Heart left ventricle (tissue), 13 donors: ENCODE results near the gene HOXC5.

ENCODE experiments used
- POLR2A ChIP-seq, 2 donors: fragments of 450-650 bp; IDR thresholded peaks; one replicate each; pipeline ENCODE4 v1.6.1; 2017; ENCODE audit warnings: antibody characterized with exemption in 2 of 2, mild to moderate bottlenecking in 2 of 2, moderate library complexity in 2 of 2
- TF ChIP-seq, protein P1 (sequence below), 12 donors: fragments of 200-600 bp; sonication (generic) in 4 of 12; IDR thresholded peaks; one replicate each; pipeline versions ENCODE4 v1.5.0 to v1.8.0; 2018 to 2022; ENCODE audit warnings: antibody characterized with exemption in 12 of 12, mild to moderate bottlenecking in 5 of 12
- donor health status: ischemic (EF 13 %, LVEDD 7.1; RV severe dilation, severe dysfunction).
- donor health status: DM: no; HTN: yes; CAD: no.
- donor health status: DM: no; HTN: no; CAD: no.
- donor health status: ischemic (EF 25% LVEDD 6.9; RV normal size, moderate dysfunction).
- donor health status: ischemic (EF 25% LVEDD 5.7; RV mildly dilated, moderate dysfunction).
- donor health status: ischemic (EF 35%, LVEDD 5.7; RV mildly dilated, moderate dysfunction).
- donor health status: nonischemic (EF 11% LVEDD 7.7; RV severe dilation, severe dysfunction).
- donor health status: DM: yes; HTN: yes; CAD: no.
- donor health status: PGD.
- donor health status: ischemic (EF 29% LVEDD 5.4; RV normal size, mild dysfunction).
- donor health status: nonischemic (EF 23%, LVEDD 6.1; RV moderate dilation, normal function).

DNA sequence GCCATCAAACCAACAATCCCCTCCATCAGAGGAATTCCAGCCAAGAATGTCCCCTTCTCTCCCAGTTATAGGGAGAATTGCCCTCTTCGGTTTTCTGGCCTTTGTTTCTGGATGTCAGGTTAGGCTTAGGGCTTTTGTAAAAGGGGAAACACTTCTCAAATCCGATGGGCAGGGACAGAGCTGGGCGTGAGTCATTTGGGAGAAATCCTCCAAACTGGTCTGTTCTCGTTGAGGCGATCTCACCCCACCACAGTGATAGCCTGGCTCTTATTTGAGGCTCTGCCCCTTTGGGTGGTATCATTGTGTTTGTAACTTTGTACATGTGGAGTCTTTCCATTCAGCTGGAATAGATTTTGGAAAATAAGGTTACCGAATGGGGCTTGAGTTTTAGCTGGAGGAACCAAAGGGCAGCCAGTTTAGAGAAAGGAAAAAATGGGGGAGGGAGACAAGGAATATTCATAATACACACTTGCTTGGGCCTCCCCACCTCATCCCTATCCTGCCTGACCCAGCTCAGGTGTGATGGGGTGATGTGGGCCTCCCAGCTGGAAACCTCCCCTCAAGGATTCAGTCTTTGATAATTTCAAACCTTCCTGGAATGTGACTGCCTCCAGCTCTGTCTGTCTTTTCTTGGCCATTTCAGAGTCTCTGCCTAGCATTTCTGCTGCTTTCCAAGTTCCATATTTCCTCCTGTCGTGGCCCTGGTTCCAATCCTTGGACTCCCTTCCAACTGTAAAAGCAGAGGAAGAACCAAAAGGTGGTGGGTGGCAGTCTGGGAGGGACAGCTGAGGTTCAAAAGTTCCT, 28.3 kb downstream of the HOXC5 start:
- TF ChIP-seq, protein P1, sequence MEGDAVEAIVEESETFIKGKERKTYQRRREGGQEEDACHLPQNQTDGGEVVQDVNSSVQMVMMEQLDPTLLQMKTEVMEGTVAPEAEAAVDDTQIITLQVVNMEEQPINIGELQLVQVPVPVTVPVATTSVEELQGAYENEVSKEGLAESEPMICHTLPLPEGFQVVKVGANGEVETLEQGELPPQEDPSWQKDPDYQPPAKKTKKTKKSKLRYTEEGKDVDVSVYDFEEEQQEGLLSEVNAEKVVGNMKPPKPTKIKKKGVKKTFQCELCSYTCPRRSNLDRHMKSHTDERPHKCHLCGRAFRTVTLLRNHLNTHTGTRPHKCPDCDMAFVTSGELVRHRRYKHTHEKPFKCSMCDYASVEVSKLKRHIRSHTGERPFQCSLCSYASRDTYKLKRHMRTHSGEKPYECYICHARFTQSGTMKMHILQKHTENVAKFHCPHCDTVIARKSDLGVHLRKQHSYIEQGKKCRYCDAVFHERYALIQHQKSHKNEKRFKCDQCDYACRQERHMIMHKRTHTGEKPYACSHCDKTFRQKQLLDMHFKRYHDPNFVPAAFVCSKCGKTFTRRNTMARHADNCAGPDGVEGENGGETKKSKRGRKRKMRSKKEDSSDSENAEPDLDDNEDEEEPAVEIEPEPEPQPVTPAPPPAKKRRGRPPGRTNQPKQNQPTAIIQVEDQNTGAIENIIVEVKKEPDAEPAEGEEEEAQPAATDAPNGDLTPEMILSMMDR (IDR thresholded peaks at IDR 0.05): no peak
- no peak for TF ChIP-seq POLR2A (IDR thresholded peaks at IDR 0.05)
